ENCODE results near the gene HMOX1.

DNA sequence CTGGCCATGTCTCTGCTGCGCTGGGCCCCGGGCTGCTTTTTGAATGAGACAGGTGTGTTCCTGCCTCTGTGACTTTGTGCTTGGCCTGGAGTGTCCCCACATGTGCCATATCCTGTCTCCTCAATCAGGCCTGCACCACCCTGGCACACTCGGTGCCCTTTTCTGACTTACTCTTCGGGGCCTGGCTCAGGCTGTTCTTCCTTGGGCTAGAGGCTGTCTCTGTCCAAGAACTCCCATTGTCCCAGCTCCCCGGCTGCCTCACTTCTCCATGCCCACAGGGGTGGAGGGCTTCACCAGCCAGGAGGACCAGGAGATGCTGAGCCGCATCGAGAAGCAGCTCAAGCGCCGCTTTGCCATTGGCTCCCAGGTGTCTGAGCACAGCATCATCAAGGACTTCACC is 42.0 kb downstream of the HMOX1 start:
- TF ChIP-seq, protein P1, sequence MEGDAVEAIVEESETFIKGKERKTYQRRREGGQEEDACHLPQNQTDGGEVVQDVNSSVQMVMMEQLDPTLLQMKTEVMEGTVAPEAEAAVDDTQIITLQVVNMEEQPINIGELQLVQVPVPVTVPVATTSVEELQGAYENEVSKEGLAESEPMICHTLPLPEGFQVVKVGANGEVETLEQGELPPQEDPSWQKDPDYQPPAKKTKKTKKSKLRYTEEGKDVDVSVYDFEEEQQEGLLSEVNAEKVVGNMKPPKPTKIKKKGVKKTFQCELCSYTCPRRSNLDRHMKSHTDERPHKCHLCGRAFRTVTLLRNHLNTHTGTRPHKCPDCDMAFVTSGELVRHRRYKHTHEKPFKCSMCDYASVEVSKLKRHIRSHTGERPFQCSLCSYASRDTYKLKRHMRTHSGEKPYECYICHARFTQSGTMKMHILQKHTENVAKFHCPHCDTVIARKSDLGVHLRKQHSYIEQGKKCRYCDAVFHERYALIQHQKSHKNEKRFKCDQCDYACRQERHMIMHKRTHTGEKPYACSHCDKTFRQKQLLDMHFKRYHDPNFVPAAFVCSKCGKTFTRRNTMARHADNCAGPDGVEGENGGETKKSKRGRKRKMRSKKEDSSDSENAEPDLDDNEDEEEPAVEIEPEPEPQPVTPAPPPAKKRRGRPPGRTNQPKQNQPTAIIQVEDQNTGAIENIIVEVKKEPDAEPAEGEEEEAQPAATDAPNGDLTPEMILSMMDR (IDR thresholded peaks at IDR 0.05; ENCODE audit: low read length) = no peak
- TF ChIP-seq EZH2 (optimal IDR thresholded peaks at IDR 0.05; ENCODE audit: low read depth, low read length) = no peak

All from MM.1S (cell line).